Neural progenitor cell (in vitro differentiated cells): Measurements from ENCODE around the gene OGDH.

Experiments
- EZH2phosphoT487 ChIP-seq: fragments of 200-600 bp; sonication (generic); IDR thresholded peaks from 2 replicates; pipeline ENCODE4 v1.6.1; 2017; ENCODE audit warnings: antibody characterized with exemption
- TF ChIP-seq, protein P1 (sequence below): fragments of 200-600 bp; sonication (generic); IDR thresholded peaks from 2 replicates; pipeline ENCODE4 v1.5.1; 2017; ENCODE audit warnings: antibody characterized with exemption, mild to moderate bottlenecking

DNA sequence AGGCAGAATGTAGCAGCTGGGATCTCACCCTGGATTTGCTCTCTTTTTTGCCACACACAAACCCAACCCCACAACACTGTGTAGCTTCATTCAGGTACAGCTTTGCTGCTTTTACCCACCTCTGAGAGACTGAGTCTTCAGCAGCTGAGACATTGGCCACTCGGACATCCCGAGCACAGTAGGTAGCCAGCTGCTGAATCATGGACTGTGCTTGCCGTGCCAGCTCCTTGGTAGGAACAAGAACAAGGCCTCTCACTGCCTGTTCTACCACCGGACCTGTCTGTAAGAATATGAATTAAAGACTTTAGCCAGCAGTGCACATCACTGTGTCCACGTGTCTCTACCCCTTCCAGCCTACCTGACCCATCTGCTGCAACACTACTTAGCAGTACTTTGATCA is 33.7 kb upstream of the OGDH start:
- TF ChIP-seq, protein P1, sequence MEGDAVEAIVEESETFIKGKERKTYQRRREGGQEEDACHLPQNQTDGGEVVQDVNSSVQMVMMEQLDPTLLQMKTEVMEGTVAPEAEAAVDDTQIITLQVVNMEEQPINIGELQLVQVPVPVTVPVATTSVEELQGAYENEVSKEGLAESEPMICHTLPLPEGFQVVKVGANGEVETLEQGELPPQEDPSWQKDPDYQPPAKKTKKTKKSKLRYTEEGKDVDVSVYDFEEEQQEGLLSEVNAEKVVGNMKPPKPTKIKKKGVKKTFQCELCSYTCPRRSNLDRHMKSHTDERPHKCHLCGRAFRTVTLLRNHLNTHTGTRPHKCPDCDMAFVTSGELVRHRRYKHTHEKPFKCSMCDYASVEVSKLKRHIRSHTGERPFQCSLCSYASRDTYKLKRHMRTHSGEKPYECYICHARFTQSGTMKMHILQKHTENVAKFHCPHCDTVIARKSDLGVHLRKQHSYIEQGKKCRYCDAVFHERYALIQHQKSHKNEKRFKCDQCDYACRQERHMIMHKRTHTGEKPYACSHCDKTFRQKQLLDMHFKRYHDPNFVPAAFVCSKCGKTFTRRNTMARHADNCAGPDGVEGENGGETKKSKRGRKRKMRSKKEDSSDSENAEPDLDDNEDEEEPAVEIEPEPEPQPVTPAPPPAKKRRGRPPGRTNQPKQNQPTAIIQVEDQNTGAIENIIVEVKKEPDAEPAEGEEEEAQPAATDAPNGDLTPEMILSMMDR, result no peak
- no peak for TF ChIP-seq EZH2phosphoT487
